ENCODE results near the gene PTF1A.

Gene PTF1A
- 0 to 0.77 (median 0) reads per million in 17 experiments for total RNA-seq

DNA sequence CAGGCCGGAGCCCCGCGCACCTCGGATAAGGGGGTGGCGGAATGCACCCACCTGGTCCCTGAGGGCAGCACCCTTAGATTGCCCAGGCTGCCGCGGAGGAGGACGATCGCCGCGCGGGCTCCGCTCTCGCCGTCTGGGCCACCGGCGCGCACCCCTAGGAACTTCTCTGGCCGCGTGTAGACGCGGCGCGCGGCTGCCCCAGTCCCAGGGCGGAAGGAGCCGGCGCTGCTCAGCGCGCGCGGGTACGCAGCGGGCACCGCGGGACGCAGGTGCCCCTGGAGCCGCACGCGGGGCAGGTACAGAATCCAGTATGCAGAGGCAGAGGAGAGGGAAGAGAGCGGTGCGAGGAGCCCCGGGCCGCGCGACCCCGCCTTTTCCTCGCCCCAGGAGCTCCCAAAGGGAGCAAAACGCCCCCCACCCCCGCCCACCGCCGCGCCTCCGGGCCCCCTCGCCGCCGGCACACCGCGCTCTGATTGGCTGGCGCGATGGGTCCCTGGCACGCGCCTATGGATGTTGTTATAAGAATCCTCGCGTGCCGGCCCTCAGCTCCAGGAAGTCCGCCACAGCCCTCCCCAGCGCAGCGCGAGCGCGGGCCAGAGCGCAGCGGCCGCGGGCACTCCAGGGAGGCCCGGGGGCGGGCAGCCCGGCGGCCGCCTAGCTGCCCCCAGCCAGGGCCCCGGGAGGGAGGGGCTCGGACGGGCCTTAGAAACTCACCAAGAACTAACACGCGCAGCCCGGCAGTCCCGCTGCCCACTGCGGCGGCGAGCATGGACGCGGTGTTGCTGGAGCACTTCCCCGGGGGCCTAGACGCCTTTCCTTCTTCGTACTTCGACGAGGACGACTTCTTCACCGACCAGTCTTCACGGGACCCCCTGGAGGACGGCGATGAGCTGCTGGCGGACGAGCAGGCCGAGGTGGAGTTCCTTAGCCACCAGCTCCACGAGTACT lies at the start of gene PTF1A:
PTF1A (plus strand) TSS at position 549 of the 948 bp plus-strand sequence; CDS start at position 768, 219 bp downstream.
- no peak for DNase-seq

- DNase-seq, result no peak
Observed at GRCh38 chr10:23146258-23146657, 45.9 kb upstream of the PTF1A start.

GRCh38 chr10:23147035-23147434 lies 45.1 kb upstream of the PTF1A start:
- DNase-seq, result no peak

GRCh38 chr10:23148214-23148613 lies 43.9 kb upstream of the PTF1A start:
- no peak for DNase-seq

- DNase-seq, result no peak
Observed at GRCh38 chr10:23150091-23150490, 42.0 kb upstream of the PTF1A start.

GRCh38 chr10:23150610-23151009 lies 41.5 kb upstream of the PTF1A start:
- no peak for DNase-seq

DNA sequence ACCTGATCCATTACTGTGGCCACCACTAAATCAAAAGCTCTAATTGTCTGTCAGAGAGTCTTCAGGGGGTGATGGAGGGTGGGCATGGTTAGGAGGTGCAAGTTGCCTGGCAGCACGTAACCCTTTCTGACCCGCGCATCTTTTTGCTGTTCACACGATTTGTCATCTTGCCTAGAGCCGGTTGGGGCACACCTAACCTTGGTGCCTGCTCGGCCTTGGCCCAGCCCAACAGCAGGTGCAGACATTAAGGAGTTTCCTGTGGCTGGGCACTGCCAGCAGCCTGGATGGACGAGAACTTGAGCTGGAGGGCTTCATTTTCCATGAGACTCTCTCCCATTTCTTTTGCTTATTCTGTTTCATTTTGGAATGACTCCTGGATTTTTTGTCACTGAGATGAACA lies 41.0 kb upstream of the PTF1A start:
- no peak for DNase-seq

GRCh38 chr10:23155169-23155568 lies 36.9 kb upstream of the PTF1A start:
- DNase-seq, result no peak

GRCh38 chr10:23156447-23157150 lies 35.5 kb upstream of the PTF1A start:
- no peak for DNase-seq

DNA sequence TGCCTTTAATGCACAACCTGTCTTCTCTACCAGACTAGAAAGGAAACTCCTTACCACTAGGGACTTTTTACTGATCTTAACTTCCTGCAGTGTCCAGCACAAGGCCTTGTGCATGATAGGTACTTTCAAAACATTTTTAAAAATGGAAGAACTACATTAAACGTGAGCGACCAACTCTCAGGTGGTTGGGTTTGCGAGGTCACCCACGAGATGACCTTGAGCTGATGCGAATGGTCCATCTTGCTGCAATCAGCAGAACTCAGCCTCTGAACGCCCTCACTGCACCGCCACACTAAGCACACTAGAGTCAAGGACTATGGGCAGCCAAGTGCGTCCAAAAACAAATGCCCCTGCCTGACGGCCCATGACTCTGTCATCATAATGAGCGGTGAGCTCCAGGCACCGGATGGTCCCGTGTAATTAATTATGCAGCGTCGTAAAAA lies 34.9 kb upstream of the PTF1A start:
- no peak for DNase-seq

- DNase-seq, result peak; percentile 15 to 57 (median 30)
Observed at GRCh38 chr10:23157691-23158369, 34.3 kb upstream of the PTF1A start.

DNA sequence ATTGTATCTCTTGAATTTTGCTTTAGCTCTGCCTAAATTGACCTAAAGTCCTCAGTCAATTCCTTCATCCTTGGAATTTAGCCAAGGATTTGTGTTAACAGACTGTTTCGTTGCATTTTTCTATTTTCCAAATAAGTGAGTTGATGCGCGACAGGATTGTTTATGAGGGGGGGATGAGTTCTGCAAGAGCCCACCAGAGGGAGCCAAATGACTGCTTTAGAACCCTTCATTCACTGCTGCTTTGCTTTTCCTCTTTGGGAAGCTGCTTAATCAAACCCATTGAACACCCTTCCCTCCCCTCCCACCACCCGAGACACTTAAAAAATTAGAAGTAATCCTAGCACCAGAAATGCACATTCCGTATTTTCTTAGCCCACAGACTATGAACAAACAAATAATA lies 33.7 kb upstream of the PTF1A start:
- peak; percentile 59 to 77 (median 72) for DNase-seq

- peak in 2 of 4 experiments; percentile 28 to 38 for DNase-seq
Observed at GRCh38 chr10:23171232-23171876, 20.8 kb upstream of the PTF1A start.

GRCh38 chr10:23172429-23173213 lies 19.5 kb upstream of the PTF1A start:
- no peak for DNase-seq

DNA sequence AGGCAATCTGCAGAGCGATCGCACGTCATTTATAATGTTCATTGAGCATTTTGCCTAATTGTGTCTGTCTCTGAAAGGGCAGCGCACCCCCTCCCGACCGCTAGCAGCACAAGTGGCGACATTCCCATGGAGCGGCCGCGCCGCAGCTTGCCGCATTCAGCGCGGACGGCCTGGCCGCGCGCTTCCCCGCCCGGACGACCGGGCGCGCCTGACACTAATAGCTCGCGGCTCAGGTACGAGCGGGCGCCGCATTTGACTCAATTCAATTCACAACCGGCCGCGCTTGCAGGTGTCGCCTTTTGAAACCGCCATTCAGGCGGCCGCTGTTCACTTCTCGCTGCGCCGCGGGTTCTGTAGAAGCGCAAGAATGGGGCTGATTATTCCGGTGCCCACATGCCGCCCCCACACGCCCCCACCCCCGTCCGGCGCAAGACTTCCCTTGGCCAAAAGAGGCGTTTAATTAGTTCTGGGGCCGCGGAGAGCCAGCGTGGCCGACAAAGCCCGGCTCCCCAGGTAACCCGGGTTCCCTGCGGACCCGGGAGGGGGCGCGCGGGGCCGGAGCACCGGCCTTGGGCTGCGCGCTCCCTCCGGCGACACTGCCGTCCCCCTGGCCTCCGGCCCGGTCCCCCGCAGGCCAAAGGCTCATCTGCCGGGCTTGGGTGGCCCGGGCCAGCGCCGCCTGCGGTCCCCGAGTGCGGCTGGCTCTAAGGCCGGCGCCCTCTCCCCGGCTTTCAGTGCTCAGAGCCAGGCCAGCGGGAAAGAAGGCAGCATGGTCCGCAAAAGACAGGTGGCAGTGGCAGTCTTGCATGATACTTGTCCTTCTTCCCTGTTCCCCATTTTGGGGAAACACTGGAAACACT lies 18.7 kb upstream of the PTF1A start:
- no peak for DNase-seq

DNA sequence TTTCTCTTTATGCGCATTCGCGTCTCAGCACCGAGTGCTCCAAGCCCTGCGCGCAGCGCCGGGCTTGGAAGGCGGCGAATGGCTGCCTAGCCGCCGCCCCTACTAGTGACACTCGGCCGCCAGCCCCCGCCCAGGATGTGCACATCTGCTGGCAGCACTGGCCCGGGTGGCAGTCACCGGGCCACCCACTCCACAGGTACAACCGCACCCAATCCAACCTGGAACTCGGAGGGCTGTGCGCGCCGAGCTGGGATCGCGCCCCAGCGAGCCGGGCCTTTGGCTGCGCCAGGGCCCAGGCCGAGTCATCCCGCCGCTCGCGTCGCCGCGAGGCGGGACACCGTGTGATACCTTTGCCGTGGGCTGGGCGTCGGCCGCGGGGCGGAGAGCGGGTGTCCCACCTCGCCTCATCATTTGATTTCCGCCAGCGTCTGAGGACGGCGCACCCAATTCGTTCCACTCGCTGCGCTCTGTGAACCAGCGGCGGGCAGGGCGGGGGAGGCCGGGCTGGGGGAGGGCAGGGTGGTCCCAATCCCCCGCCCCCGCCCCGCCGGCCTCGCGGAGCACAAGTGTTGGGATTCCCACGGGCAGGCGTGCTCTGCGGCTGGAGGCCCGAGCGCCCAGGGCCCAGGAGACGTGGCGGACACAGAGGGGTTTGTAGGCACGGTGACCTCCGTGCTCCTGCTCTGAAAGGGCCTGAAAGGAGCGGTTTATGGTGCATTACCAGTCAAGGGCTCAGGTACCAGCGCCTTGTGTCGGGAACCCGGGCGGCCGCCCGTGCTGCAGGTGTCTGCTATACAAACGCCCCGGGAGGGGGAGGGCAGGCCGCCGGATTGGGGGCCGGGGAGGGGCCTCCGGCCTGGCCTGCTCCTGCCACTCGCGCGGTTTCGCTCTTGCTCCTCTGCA lies 17.8 kb upstream of the PTF1A start:
- DNase-seq, result no peak

- no peak for DNase-seq
Observed at GRCh38 chr10:23174977-23175512, 17.1 kb upstream of the PTF1A start.

DNA sequence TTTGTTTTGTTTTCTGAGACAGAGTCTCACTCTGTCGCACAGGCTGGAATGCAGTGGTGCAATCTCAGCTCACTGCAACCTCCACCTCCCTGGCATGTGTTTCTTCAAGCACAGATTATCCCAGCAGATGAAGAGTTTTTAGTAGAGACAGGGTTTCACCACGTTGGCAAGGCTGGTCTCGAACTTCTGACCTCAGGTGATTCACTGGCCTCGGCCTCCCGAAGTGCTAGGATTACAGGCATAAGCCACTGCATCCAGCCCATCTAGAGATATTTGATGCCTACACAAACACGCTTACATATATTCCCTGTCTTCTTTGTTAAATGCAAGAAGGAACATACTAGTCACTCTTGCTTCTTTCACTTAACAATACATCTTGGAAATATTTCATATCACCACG lies 5.9 kb upstream of the PTF1A start:
- no peak for DNase-seq

- no peak for DNase-seq
Observed at GRCh38 chr10:23186697-23187096, 5.4 kb upstream of the PTF1A start.

Measured in suppressor macrophage (primary cell).